Heart right ventricle (tissue), 16 donors: Measurements from ENCODE around the gene SNTB2. TPM values are rescaled to one million over a fixed set of nuclear protein-coding genes. Genes with fewer than 3 reads are reported as not detected.

Experiments used
- ATAC-seq, 8 donors: fragments of 200-7000 bp; cut with Tn5 transposase; one replicate each; pipeline ENCODE4 v1.9.1; 2020; ENCODE audit warnings: mild to moderate bottlenecking in 8 of 8, moderate library complexity in 8 of 8, moderate number of reproducible peaks in 1 of 8
- DNase-seq, 2 donors: peaks; one replicate each; pipeline ENCODE4 v3.0.0-alpha.2; 2020
- H3K27ac ChIP-seq, 10 donors: fragments of 200-600 bp; sonication (generic) in 2 of 10; one replicate each; pipeline versions ENCODE4 v1.5.0 to v1.8.0; 2020 to 2022; ENCODE audit warnings: mild to moderate bottlenecking in 3 of 10
- H3K27me3 ChIP-seq, 7 donors: fragments of 200-600 bp; one replicate each; pipeline ENCODE4 v1.8.0; 2021 to 2022; ENCODE audit warnings: mild to moderate bottlenecking in 2 of 7
- H3K36me3 ChIP-seq, 9 donors: fragments of 200-600 bp; sonication (generic) in 1 of 9; one replicate each; pipeline versions ENCODE4 v1.5.0 to v1.8.0; 2020 to 2022; ENCODE audit warnings: mild to moderate bottlenecking in 2 of 9
- H3K4me1 ChIP-seq, 9 donors: fragments of 200-600 bp; sonication (generic) in 1 of 9; one replicate each; pipeline versions ENCODE4 v1.5.0 to v1.8.0; 2020 to 2022; ENCODE audit warnings: mild to moderate bottlenecking in 4 of 9
- H3K4me3 ChIP-seq, 10 donors: fragments of 200-600 bp; sonication (generic) in 2 of 10; one replicate each; pipeline versions ENCODE4 v1.5.0 to v1.8.0; 2020 to 2022; ENCODE audit warnings: mild to moderate bottlenecking in 7 of 10, moderate library complexity in 2 of 10
- H3K9me3 ChIP-seq, 11 donors: fragments of 200-600 bp in 10 of 11; sonication (generic) in 2 of 11; one replicate each; pipeline versions ENCODE4 v1.5.0 to v1.8.0; 2013 to 2022; ENCODE audit warnings: mild to moderate bottlenecking in 2 of 11, control low read depth in 1 of 11, moderate library complexity in 1 of 11
- WGBS, 2 donors: extraction: QIAGEN DNeasy Blood & Tissue Kit; methylation state at CpG; one replicate each; pipeline ENCODE4 v1.1.7; 2013; ENCODE audit warnings: inconsistent platforms in 1 of 2; 5-methylcytosine and 5-hydroxymethylcytosine counted together
- intact Hi-C, 10 donors: fragments of 100-400 bp; cut with DNase I; formaldehyde crosslinking; loops; one replicate each; pipeline versions ENCODE4 v1.11.1 to v1.14.2; 2022
- polyA plus RNA-seq, 2 donors: library from polyadenylated mRNA; stranded (reverse); fragments of 200-250 nt; gene quantifications; one replicate each; pipeline ENCODE4 v1.2.3, GENCODE V29; 2013
- total RNA-seq, 10 donors: library from RNA; stranded (reverse); fragmentation: NEBNext Ultra II Directional in 3 of 10; extraction: Animal tissue kit (Norgen Biotek cat#: 25700) in 3 of 10; gene quantifications; one replicate each; pipeline versions ENCODE4 v1.2.1 to v1.2.4, GENCODE V29; 2021 to 2023
- TF ChIP-seq, protein P1 (sequence below), 9 donors: fragments of 200-600 bp; sonication (generic) in 2 of 9; IDR thresholded peaks; one replicate each; pipeline versions ENCODE4 v1.5.0 to v1.8.0; 2021 to 2022; ENCODE audit warnings: antibody characterized with exemption in 9 of 9, mild to moderate bottlenecking in 5 of 9, moderate library complexity in 1 of 9
- donor health status: Arrhythmogenic right ventricular cardiomyopathy.
- donor health status: ischemic (EF 13 %, LVEDD 7.1; RV severe dilation, severe dysfunction).
- donor health status: healthy with polysubstance abuse.
- donor health status: DM: no; HTN: yes; CAD: no.
- donor health status: DM: no; HTN: no; CAD: no.
- donor health status: ischemic (EF 25% LVEDD 6.9; RV normal size, moderate dysfunction).
- donor health status: ischemic (EF 25% LVEDD 5.7; RV mildly dilated, moderate dysfunction).
- donor health status: healthy.
- donor health status: DM: yes; HTN: yes; CAD: no.
- donor health status: Ischemic cardiomyopathy.
- donor health status: ischemic (EF 35%, LVEDD 5.7; RV mildly dilated, moderate dysfunction).
- donor health status: nonischemic (EF 11% LVEDD 7.7; RV severe dilation, severe dysfunction).
- donor health status: DM: yes; HTN: yes; CAD: no.
- donor health status: PGD.
- donor health status: ischemic (EF 29% LVEDD 5.4; RV normal size, mild dysfunction).
- donor health status: nonischemic (EF 23%, LVEDD 6.1; RV moderate dilation, normal function).

Gene SNTB2
- total and polyA plus RNA-seq, 12 donors = 3.0 to 15.7 (median 9.1) TPM

DNA sequence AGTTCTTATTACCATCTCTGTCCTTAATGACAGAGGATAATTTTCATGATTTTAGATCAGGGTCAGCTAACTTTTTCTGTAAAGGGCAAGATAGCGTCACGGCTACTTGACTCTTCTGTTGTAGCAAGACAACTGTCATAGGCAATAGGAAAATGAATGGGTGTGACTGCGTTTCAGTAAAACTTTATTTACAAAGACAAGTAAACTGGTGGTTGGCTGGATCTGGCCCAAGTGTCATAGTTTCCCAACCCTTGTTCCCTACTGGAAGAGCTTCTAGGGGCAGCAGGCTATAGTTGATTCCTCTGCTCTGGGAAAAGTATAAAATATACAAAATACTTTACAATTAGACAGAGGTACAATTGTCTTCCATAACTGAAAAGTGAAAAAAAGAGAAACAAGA is 73.5 kb downstream of the SNTB2 start:
- Histone ChIP-seq H3K36me3 (peaks cover 0 to 30% (median 0%) of the 10 kb centered on the region in 9 donors), H3K4me1 (no peaks in the 10 kb centered on the region), H3K27me3 (no peaks in the 10 kb centered on the region), H3K27ac (no peak overlapping the region), H3K9me3 (no peaks in the 10 kb centered on the region), H3K4me3 (no peak overlapping the region)
- intact Hi-C loops = loop anchor here in 1 of 10 donors (2.0 kb wide), 1 partner anchor 40 kb away; no protein-coding TSS in a partner anchor
- 97 to 98% methylated on average over 3 of the region's 3 CpGs for WGBS, 2 donors
- DNase-seq (no peak), ATAC-seq (no peak)
- TF ChIP-seq, protein P1, sequence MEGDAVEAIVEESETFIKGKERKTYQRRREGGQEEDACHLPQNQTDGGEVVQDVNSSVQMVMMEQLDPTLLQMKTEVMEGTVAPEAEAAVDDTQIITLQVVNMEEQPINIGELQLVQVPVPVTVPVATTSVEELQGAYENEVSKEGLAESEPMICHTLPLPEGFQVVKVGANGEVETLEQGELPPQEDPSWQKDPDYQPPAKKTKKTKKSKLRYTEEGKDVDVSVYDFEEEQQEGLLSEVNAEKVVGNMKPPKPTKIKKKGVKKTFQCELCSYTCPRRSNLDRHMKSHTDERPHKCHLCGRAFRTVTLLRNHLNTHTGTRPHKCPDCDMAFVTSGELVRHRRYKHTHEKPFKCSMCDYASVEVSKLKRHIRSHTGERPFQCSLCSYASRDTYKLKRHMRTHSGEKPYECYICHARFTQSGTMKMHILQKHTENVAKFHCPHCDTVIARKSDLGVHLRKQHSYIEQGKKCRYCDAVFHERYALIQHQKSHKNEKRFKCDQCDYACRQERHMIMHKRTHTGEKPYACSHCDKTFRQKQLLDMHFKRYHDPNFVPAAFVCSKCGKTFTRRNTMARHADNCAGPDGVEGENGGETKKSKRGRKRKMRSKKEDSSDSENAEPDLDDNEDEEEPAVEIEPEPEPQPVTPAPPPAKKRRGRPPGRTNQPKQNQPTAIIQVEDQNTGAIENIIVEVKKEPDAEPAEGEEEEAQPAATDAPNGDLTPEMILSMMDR (IDR thresholded peaks at IDR 0.05) = no peak

DNA sequence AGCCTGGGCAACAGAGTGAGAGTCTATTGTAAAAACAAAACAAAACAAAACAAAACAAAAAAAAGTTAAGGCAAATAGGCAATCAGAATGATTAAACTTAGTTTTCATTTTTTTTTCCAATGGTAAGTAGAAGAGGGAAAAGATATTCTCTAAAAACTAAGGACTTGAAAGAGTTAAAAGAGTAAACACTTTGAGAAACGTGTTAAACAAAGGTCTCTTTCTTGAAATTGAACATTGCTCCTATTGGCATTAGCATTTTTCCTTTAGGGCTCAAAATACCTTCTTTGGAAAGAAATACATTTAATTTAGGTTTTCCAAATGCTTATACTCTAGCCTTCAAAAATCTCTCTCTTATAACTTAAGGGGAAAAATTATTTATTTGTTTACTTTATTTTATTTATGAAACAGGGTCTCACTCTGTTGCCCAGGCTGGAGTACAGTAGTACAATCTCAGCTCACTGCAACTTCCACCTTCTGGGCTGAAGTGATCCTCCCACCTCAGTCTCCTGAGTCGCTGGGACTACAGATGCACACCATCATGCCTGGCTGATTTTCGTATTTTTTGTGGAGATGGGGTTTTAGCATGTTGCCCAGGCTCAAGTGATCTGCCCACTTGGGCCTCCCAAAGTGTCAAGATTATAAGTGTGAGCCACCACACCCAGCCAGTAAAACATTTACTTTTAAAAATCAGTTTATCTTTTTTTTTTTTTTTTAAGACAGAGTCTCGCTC is 79.5 kb downstream of the SNTB2 start:
- Histone ChIP-seq H3K4me3 (no peak overlapping the region), H3K27ac (no peak overlapping the region), H3K36me3 (peaks cover 0 to 41% (median 0%) of the 10 kb centered on the region in 9 donors), H3K27me3 (no peaks in the 10 kb centered on the region), H3K4me1 (peaks cover 0 to 8% (median 0%) of the 10 kb centered on the region in 9 donors), H3K9me3 (no peaks in the 10 kb centered on the region)
- intact Hi-C loops = no loop called here
- TF ChIP-seq, protein P1 (IDR thresholded peaks at IDR 0.05) = no peak
- WGBS, 2 donors = 61 to 77% methylated on average over 4 of the region's 4 CpGs
- DNase-seq = no peak
- no peak for ATAC-seq

DNA sequence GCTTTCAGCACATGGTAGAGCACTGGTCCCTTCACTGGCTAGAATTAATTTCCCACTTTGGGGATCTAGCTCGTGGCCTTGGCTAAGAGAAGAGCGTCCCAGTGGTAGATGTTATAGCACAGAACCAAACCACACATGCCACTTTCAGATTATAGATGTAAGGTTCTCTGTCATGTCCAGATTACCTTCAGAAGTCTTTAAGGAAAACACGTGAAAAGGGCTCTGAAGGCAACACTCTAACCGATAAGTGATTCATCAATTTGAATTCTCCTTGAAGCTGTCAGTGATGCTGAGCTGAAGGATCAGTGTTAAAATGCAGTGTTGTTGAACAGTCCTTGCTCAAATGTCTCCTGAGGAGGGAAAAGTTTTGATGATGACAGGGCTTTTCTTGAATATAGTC is 80.7 kb downstream of the SNTB2 start:
- Histone ChIP-seq H3K27ac (no peak overlapping the region), H3K4me1 (peaks cover 0 to 8% (median 0%) of the 10 kb centered on the region in 9 donors), H3K36me3 (peaks cover 0 to 44% (median 0%) of the 10 kb centered on the region in 9 donors), H3K9me3 (no peaks in the 10 kb centered on the region), H3K27me3 (no peaks in the 10 kb centered on the region), H3K4me3 (no peak overlapping the region)
- DNase-seq = no peak
- no peak for ATAC-seq
- TF ChIP-seq, protein P1 (IDR thresholded peaks at IDR 0.05) = no peak
- 84 to 87% methylated on average over 4 of the region's 4 CpGs for whole genome bisulfite sequencing, 2 donors
- intact Hi-C loops = no loop called here

DNA sequence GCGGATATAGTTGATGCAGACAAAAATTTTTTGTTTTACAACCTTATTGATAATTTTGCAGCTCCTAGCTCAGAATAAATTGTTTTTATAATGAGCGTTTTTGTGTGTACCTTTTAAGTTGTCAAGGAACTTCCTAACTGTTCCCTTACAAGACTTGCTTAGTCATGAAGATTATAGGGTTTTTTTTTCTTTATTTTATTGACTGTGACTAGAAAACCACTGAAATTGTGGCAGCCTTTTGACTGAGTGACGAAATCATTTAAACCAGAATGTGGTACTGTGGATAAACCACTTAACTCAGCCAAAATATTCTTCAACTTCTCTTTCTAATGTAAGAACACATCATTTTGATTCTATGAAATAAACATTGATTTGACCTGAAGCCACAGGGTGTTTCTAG is 83.4 kb downstream of the SNTB2 start:
- ATAC-seq (no peak), DNase-seq (no peak)
- Histone ChIP-seq H3K4me3 (no peak overlapping the region), H3K27ac (peak overlapping the region in 1 of 10 donors; percentile 51), H3K36me3 (peaks cover 0 to 43% (median 0%) of the 10 kb centered on the region in 9 donors), H3K27me3 (no peaks in the 10 kb centered on the region), H3K9me3 (no peaks in the 10 kb centered on the region), H3K4me1 (peaks cover 0 to 17% (median 5%) of the 10 kb centered on the region in 9 donors)
- intact Hi-C loops = loop anchor here in 1 of 10 donors (10.0 kb wide), 1 partner anchor 76 kb away; no protein-coding TSS in a partner anchor
- WGBS, 2 donors = 92 to 93% methylated on average over 3 of the region's 3 CpGs
- TF ChIP-seq, protein P1 (IDR thresholded peaks at IDR 0.05) = no peak
